NCI-H82 treated with DMSO at 0.1 percent for 48 hours (cell line): ENCODE data around the gene VPS13D.
"Not testable (repeated sequence)": the region's sequence is repeated elsewhere in the genome, so short reads cannot be mapped to it uniquely, and the experiment has no call there.

Source experiments
- DNase-seq: peaks from one replicate; lab custom pipeline; 2025; ENCODE audit not compliant: unreplicated experiment; lab: John Stamatoyannopoulos, UW

The VPS13D gene

DNA sequence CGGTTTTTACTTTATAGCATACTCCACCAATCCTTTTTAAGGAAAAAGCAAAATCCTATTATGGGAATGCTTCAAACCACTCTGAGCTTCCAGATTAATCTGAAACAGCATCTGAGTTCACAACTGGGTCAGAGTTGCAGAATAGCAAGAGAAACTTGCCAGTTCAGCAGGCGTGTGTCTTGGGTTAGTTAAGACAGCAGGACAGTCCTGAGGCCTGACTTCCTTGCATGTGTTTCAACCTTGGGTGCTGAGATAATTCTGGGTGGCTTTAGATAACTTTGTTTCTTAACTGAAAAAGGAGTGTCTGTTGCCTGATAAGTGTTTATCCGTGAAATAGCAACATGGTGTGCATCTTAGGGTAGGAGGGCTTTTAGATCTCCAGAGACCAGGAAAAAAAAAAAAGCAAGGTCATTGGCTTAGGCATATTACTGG is 218.9 kb downstream of the VPS13D start:
- peak; percentile 68 for DNase-seq

DNA sequence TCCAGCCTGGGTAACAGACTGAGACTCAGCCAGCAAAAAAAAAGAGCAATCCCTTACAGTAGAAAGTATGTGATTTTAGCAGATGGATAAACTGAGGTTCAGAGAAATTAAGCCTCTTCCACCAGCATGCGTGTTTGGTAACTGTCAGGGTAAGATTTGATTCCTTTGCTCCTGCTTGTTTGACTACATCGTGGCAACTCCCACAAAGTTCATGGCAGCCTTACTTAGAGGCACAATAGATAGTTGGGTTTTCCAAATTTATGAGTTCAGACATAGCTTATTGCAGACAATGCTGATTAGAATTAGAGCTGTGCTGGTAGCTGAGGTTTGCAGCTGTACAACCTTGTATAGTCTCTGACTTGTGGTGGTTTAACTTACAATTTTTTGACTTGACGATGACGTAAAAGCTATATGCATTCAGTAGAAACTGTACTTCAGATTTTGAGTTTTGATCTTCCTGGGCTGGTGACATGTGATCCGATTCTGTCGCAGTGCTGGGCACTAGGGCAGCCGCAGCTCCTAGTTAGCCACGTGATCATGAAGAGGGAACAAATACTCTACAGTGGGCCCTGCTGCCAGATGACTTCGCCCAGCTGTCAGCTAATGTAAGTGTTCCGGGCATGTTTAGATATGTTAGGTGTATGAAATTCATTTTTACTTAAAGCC is 220.4 kb downstream of the VPS13D start:
- no peak for DNase-seq

DNA sequence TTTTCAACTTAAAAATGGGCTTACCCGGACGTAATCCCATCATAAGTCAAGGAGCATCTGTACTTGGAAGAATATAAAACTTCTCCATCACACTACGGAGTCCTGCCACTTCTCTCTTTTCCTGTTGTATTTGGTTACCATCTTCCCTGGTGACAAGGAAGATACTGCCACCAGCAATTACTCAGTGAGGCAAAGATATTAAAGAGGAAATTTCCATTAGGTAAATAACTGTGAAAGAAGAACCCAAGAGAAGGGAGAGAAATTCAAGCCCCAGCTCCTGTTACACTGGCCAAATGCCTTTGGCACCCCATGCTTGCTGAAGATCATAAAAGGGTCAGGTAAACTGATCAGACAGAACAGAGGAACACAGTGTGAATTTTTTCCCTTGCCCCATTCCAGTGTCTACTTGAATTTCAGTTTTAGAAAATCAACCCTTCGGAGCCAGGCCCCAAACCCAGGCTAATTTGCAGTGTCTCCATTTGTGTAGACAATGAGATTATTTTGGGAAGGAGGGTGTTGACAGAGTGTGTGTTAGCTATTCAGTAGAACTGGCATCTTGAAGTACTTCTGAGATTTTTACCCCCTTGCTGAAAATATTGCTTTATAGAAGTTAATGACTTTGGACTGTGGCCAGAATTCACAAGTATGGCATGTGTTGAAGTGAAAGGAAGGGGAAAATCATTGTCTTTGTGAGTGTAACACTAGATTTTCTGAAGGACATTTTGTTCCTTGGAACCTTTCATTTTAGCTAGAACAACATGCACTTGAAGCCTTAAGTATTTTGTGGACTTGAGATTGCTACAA is 221.1 kb downstream of the VPS13D start:
- DNase-seq: no peak

DNA sequence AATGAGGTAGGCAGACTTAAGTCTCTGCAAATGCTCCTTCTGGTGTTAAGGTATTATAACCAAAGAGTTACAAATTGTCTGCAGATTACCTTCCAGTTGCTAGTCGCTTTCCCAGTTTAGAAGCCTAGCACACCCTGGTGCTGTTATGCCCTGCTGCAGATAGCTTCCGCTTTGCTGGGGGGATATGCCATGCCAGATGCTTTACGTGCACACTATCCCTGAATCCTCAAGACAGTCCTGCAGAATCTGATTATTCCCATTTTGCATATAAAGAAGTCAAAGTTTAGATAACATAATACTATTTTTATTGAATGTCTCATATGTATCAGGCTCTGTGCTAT is 221.7 kb downstream of the VPS13D start:
- DNase-seq: no peak

DNA sequence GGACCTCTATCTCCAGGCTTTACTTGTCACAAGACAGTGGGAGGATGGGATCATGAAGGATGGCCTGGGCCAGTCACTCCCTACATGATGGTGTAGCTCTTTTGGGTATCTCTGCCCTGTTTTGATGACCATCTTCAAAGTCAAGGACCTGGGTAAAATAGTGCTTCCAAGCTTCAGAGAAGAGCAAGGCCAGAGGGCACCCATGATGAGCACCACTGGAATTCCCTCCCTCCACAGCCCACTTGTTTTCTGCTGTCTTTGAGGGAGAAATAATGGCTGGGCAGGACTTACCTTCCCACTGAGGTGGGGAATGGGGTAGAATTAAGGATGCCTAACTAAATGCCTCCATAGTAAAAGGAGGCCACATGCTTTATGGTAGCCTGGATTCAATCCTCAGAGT is 222.4 kb downstream of the VPS13D start:
- no peak for DNase-seq

DNA sequence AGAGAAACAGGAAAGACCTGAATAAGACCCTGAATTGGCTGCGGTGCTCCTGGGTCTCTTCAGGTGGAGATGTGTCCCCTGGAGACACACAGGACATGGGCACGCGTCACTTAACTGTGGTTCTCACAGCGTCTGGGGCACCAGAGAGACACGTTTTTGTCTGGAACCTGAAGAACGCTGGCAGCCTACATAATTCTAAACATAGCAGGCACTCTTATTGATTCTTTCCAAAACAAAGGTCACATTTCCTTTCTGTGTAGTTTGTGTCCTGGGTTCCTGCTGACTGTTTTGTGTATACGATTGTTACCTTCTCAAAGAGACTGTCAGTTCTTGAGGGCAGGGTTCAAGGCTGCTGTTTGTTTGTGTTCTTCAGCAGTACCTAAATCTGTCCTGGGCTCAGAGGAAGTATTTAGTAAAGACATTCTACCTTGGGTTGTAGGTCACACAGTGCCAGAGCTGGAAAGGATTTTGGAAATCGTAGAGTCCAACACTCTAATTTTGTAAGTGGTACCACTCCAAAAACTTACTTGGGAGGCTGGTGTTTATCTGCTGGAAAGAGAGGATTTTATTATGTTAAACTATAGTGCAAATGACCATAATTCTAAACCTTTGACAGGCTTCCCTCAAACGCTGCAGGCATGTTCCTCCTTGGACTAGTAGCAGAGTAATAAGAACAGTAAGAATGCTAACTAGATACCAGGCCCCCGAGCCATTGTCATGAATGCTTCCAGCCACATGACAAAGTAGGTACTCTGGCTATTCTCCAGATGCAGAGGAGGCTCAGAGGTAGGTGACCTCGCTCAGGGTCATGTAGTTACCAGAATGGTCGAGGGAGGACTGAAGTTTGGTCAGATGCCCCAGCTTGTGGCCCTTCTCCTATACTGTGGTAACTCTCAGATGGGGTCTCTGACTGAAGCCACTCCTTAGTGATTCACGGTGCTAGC is 223.8 kb downstream of the VPS13D start:
- DNase-seq: no peak

DNA sequence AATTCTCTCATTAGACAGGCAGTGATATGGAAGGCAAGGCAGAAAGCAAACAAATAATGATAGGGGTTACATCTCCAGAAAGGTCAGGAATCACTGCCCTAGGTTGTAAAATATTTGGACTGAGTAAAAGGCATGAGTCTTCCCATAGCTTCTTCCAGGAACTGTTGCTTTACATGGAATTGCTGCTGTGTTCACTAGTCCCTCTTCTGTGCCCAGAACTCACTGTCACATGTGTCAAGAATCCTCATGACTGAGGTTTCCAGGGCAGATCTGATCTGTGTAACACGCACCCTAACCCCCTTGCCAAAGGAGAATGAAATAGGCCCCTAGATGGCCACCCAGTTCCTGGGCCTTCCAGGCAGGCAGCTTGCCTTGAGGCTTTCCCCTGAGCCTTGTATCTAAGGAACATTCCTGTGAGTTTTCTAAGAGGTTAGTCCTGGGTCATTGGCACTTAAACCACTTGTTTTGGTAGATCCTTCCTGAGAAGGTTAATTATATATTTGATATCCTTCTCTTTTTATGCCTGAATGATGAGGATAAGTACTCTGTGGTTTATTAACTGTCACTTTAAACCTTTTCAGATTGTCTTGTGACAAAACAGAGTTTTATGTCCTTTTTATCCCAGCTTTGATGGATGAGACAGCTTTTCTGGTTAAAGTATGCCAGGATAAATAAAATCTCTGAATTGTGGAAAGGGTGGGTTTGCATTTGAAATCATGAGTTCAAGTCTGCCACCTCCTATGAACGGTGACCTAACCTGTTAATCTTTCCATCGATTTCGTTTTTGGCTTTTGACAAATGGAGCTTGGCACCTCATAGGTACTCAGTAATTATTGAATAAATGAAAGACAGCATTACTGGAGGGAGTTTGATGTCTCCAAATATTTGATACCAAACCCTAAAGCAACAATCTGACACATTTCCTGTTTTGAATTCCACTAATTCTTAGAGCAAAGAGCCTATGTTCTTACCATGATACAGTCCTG is 224.9 kb downstream of the VPS13D start:
- DNase-seq: no peak

DNA sequence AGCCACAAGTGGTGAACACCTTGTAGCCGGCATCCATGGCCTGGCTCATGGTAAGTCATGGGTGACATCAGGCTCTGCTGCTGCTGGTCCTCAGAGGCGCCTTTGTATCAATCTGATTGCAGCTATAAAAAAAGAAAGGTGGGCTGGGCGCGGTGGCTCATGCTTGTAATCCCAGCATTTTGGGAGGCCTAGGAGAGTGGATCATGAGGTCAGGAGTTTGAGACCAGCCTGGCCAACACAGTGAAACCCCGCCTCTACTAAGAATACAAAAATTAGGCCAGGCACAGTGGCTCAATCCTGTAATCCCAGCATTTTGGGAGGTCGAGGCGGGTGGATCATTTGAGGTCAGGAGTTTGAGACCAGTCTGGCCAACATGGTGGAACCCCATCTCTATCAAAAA is 226.3 kb downstream of the VPS13D start:
- DNase-seq: not testable (repeated sequence)

DNA sequence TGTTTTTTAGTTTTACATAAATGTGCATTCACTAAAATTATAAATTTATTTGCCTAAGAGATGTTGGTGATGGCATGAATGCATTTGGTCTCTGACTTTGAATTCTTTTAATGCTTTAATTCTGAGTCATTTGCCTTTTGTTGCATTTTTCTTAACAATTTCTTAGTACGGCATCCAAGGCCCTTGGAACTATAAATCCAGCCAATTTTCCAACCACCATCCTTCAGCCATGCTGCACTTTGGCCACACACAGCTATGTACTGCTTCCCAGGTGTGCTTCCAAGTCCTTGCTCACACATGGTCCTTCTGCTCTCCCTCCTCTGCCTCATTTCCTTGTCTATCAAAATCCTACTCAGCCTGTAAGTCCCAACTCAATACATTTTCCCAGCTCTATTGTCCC is 227.1 kb downstream of the VPS13D start:
- no peak for DNase-seq

DNA sequence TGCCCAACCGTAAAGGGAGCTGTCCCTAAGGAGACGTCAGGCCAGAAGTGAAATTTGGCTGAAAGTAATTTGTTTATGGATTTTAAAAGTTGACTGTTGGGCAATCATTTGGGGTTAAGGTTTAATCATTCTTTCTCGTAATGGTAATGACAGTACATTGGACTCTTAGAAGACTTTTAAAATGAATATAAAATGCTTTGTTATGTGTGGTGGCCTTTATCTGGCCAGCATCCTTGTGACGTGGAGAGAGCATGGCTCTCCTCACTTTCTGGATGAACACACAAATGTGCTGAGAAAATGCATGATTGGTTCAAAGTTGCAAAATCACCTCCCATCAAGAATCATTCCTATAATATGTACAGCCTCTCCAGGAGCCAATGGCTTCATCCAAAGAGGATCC is 227.9 kb downstream of the VPS13D start:
- DNase-seq: no peak

DNA sequence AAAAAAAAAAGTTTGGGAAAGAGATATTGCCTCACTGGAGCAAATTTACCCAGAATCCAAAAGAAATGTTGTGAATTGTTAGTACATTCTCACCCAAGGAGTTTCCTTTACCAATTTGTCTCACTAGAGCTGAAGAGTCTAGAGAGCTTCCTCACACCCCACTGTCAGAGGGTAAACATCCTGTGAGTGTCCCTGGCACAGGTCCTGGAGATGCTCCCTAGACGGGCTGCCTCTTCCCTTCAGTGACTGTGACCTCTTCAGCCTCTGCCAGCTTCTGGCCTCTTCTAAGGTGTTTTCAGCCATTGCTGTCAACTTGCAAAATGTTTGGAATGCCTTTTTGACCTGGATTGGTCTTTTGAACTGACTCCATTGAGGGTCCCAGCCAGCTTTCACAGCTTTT is 228.7 kb downstream of the VPS13D start:
- DNase-seq: no peak

DNA sequence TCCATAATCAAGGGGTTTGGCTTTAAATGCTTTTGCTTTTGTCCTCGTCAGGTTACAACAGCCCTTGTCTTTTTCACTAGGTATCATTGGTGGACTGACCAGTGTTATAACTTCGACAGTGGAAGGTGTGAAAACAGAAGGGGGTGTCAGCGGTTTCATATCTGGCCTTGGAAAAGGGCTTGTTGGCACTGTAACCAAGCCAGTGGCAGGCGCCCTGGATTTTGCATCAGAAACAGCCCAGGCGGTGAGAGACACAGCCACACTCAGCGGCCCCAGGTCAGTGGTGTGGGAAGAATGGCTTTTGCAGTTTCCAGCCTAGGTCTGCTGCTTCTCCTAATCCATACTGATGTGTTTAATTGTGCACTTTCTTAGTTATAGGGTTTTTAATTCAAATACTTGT is 230.3 kb downstream of the VPS13D start:
- no peak for DNase-seq

DNA sequence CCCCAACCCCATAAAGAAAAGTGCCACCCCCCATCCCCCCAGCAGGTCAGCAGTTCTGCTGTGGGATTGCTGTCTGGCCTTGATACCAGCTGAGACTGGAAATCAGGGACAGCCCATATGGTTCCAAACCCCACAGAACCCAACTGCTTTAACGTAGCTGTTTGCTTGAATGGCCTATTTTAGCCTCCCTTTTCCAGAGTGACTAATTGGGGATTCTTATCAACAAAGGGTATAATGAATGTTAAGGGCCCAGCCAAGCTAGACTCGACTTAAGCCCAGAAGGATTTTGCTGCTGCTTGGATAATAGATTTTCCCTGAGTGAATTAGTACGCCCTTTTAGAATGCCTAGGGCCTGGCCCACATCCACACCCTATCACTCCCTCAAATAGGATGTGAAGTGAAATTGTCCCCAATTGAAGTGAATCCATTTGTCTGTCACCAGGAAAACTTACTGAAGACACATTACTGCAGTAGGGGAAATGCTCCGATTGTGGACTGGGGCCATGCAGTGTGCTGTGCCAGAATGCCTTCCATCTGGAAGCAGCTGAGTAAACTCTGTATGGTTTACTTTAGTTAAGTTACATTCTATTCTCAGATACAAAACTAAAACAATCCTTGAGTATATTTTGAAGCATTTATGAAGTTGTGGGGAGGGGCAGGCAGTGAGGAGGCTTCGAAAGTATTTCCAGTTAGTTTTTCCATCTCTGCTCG is 231.2 kb downstream of the VPS13D start:
- DNase-seq: no peak

DNA sequence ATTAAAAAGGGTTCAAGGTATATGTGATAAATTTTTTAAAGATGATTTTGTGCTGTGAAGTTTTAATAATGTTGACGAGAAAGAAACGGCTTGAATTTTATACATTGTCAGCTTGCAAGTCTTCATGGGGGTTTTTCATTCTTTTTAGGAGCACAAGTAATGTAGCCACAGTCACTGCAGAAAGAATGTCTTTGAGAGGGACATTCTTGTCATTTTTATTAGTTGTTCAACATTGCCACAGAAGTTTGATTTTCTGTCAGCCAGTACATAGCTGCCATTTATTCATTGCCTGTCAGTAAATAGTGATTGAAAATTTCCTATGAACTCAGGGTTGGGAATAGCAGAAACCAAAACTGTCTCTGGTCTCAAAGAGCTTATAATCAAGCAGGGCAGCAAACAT is 231.9 kb downstream of the VPS13D start:
- DNase-seq: no peak

DNA sequence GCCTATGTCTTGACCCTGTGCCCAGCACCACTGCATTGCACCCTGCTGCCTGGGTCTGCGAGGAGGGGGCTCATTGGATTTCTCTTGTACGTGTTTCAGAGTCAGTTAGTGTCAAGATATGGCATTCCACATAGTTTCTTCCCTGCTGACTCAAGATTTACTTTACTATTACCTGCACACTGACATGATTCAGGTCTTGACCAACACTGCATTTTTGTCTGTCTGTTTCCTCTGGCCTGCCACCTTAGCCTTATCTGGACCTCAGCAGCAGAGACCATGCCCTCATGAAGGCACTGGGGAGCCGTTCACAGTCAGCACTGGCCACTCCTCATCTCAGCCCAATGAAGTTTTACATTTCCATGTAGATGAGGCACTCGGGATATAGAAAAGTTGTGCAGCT is 232.8 kb downstream of the VPS13D start:
- DNase-seq: no peak

DNA sequence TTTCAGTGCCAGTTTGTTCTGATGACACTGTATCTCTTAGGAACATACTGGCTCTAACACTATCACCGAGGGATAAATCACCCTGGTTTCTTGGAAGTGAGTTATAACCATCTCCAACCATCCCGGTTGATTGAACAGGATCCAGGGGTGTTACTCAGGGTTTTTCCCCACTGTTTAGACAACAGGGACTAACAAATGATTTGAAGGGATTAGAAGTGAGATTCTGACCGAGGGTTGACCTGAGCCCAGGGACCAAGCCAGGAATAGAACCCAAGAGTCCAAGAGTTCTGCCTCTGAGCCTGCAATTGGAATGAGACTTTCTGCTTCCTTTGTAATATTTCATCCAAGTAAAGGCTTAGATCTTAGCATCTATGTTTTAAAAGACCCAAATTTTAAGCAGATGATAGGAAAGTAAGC is 234.2 kb downstream of the VPS13D start:
- no peak for DNase-seq

DNA sequence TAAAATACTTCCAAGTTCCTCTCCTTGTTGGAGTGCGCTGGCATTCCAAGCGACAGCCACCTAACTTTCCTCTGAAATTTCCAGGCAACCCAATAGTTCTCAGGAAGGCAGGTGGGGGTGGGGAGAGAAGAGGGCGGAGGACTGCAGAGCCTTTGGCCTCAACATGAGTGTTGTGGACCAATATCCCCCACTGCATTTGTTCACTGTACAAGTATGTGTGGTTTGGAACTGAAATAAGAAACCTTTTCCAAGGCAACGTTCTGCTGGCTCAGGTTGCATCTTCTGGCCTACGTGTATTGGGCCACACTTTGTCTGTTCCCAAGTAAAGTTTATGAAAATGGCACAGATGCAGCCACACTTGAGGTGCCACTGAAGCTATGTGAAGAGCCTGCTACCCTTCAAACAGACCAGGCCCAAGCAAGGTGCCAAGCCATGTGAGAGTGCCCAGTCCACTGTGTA is 234.8 kb downstream of the VPS13D start:
- no peak for DNase-seq

DNA sequence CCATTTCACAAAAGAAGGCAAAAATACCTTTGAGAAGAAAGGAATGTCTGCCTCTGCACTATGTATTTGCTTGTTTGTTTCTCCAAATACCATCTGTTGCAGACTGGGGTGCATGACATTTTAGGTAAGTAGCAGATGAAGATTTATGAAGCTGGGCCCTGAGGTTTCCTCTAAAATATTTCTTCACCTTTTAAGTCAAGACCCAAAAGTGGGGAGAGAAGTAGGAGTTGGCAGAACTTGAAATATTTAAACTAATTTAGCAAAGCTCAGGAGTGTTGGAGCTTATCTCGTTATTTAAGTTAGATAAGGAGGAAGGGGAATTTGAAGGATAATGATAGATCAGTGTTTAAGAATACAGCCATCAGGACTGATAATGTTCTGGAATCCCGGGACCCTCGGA is 235.3 kb downstream of the VPS13D start:
- DNase-seq: no peak

DNA sequence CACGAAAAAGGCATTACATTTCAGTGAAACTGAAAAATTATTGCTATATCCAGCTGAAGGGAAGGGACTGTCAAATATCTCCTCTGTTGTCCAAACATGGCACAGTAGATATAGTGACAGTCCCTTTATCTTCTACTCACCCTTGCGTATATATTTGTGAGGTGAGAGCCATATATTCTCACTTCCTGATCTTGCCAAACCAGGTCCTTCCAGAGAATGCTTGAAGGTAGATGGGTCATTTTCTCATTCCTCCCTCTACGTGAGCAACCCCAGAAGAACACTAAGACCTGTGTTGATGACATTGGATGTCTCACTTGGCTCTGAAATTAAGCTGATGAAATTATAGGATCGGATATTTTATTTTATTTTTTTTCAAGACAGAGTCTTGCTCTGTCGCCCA is 237.0 kb downstream of the VPS13D start:
- no peak for DNase-seq
